ENCODE results near the gene CTNNBL1. TPM values are rescaled to one million over a fixed set of nuclear protein-coding genes. Genes with fewer than 3 reads are reported as not detected.
A peak's percentile ranks its signal among the peaks of the same experiment; 100 is the strongest.

The CTNNBL1 gene
- total RNA-seq, 1 donor from 2014 or later: 60.9 TPM

GRCh38 chr20:37796733-37797132 lies 102.9 kb downstream of the CTNNBL1 start:
- ATAC-seq (ENCODE audit: poor library complexity) (no peak), DNase-seq (no peak)
- intact Hi-C loops (cut with DNase I): no loop called here

- DNase-seq (no peak), ATAC-seq (ENCODE audit: poor library complexity) (no peak)
- intact Hi-C loops (cut with DNase I): no loop called here
Measured at GRCh38 chr20:37797669-37798175, 103.9 kb downstream of the CTNNBL1 start.

- intact Hi-C loops (cut with DNase I): no loop called here
- DNase-seq (no peak), ATAC-seq (ENCODE audit: poor library complexity) (no peak)
Measured at GRCh38 chr20:37798312-37798711, 104.5 kb downstream of the CTNNBL1 start.

- no peak for DNase-seq
- intact Hi-C loops (cut with DNase I): no loop called here
- ATAC-seq (ENCODE audit: poor library complexity): no peak
Measured at GRCh38 chr20:37800618-37801017, 106.8 kb downstream of the CTNNBL1 start.

- intact Hi-C loops (cut with DNase I): no loop called here
- ATAC-seq (ENCODE audit: poor library complexity) (no peak), DNase-seq (no peak)
Measured at GRCh38 chr20:37801921-37802320, 108.1 kb downstream of the CTNNBL1 start.

- intact Hi-C loops (cut with DNase I): no loop called here
- DNase-seq (no peak), ATAC-seq (ENCODE audit: poor library complexity) (no peak)
Measured at GRCh38 chr20:37803438-37804307, 109.8 kb downstream of the CTNNBL1 start.

GRCh38 chr20:37804584-37805566 lies 111.0 kb downstream of the CTNNBL1 start:
- DNase-seq: no peak
- intact Hi-C loops (cut with DNase I): no loop called here
- ATAC-seq (ENCODE audit: poor library complexity): peak; percentile 29

- intact Hi-C loops (cut with DNase I): no loop called here
- ATAC-seq (ENCODE audit: poor library complexity): no peak
- no peak for DNase-seq
Measured at GRCh38 chr20:37807471-37808232, 113.8 kb downstream of the CTNNBL1 start.

GRCh38 chr20:37808233-37809070 lies 114.6 kb downstream of the CTNNBL1 start:
- intact Hi-C loops (cut with DNase I): no loop called here
- no peak for DNase-seq
- ATAC-seq (ENCODE audit: poor library complexity): no peak

- intact Hi-C loops (cut with DNase I): no loop called here
- ATAC-seq (ENCODE audit: poor library complexity) (no peak), DNase-seq (no peak)
Measured at GRCh38 chr20:37810027-37810426, 116.2 kb downstream of the CTNNBL1 start.

GRCh38 chr20:37816003-37816402 lies 122.2 kb downstream of the CTNNBL1 start:
- intact Hi-C loops (cut with DNase I): no loop called here
- ATAC-seq (ENCODE audit: poor library complexity): no peak
- no peak for DNase-seq

GRCh38 chr20:37816726-37817125 lies 122.9 kb downstream of the CTNNBL1 start:
- ATAC-seq (ENCODE audit: poor library complexity) (no peak), DNase-seq (no peak)
- intact Hi-C loops (cut with DNase I): no loop called here

- no peak for ATAC-seq (ENCODE audit: poor library complexity)
- DNase-seq: no peak
- intact Hi-C loops (cut with DNase I): no loop called here
Measured at GRCh38 chr20:37821696-37822095, 127.9 kb downstream of the CTNNBL1 start.

- ATAC-seq (ENCODE audit: poor library complexity) (no peak), DNase-seq (no peak)
- intact Hi-C loops (cut with DNase I): no loop called here
Measured at GRCh38 chr20:37822141-37822601, 128.3 kb downstream of the CTNNBL1 start.

GRCh38 chr20:37823296-37823980 lies 129.6 kb downstream of the CTNNBL1 start:
- ATAC-seq (ENCODE audit: poor library complexity) (no peak), DNase-seq (no peak)
- intact Hi-C loops (cut with DNase I): no loop called here

GRCh38 chr20:37827605-37828004 lies 133.8 kb downstream of the CTNNBL1 start:
- ATAC-seq (ENCODE audit: poor library complexity) (no peak), DNase-seq (no peak)
- intact Hi-C loops (cut with DNase I): no loop called here

GRCh38 chr20:37828684-37829083 lies 134.9 kb downstream of the CTNNBL1 start:
- intact Hi-C loops (cut with DNase I): no loop called here
- ATAC-seq (ENCODE audit: poor library complexity) (no peak), DNase-seq (no peak)
